GM19438 (cell line): ENCODE measurements around the gene EXTL1.

Experiments
- ATAC-seq: cut with Tn5 transposase; IDR thresholded peaks from one replicate; pipeline ENCODE4 v1.9.1; 2021; ENCODE audit warnings: low read depth; ENCODE audit not compliant: unreplicated experiment

Gene EXTL1

DNA sequence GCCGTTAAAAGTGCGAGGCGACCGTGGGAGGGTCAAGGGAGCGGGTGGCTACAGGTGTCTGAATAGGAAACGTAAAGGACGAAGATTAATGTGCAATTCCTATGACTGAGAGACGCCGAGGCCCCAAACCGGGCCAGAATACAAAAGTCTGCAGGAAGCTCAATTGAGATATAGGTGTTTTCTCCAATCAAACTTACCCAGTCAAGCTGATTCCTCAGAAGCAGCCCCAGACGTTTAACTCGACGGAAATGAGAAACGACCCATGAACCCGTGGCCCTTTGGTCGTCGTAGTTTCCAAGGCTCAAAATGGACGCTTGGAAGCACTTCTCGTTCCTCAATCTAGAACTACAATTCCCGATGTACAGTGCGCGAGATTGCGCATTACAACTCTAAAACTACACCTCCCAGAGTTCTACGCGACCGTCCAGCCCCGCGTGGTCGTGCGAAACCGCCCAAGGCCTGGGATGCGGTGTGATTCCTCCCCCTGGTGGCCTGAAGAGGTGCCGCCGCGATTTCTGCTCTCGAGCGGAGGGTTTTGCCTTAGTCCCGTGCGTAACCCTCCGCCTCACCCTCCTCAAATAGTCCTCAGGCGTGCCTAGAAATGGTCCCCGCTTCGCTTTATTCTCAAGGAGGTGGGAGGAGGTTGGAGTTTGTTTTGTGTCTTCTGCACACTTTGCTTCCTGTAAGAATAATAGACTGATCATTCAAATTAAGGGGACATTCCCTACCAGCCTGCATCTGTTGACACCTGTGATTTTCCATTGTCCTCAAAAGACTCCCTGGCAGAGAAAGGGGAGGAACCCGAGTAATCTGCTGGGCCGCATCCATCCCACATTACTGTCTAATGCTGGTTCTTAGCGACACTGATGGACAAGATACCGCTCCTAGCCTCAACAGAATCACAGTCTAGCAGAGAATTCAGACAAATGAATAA, 23.5 kb upstream of the EXTL1 start, which contains the start of gene PAFAH2:
TSS of gene PAFAH2 (minus strand) at position 236 of the 934 bp plus-strand sequence. CDS start 7,247 bp downstream, outside the sequence.
- ATAC-seq, result peak; percentile 96

DNA sequence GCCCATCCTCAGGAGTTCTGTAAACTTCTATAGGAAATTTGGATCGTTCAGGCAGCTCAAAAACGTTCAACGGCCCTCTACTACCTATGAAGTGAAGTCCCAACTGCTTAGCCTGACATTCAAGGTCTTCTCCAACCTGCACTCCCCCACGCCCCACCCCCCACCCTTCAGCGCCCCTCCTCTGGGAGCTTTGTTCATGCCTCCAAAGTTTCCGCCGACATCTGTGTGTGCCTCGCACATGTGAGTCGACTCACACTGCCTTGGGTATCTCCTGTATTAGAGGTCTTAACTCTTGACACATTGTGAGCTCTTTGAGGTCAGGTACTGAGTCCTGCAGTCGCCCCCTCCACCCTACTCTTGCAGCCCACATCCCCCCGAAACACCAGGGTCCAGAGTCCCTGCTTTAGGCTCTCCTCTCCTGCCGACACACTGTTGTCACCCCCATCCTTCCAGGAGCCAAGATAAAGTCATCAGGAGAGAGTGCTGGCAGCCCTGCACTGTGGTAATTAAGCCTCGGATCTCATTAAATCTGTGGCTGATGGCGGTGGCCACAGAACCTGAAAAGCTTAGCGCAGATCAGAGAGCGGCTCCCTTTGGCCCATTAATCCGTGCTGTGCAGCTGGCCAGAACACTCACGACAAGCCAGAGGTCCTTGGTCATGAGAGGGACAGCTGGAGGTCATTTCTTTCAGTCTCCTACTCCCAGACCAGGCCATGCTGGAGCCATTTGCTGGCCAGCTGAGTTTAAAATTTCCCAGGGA, 22.4 kb upstream of the EXTL1 start:
- no peak for ATAC-seq

DNA sequence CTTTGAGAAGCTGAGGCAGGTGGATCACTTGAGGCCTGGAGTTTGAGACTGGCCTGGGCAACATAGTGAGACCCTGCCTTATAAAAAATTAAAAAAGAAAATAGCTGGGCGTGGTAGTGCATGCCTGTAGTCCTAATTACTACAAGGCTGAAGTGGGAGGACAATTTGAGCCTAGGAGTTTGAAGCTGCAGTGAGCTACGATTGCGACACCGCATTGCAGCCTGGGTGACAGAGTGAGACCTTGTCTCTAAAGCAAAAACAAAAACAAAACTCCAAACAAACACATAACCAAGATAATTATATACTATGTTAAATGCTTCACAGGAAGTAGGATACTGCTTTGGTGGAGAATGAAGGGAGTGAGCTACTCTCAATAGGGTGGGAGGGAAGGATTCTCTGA, 18.3 kb upstream of the EXTL1 start:
- ATAC-seq, result no peak

DNA sequence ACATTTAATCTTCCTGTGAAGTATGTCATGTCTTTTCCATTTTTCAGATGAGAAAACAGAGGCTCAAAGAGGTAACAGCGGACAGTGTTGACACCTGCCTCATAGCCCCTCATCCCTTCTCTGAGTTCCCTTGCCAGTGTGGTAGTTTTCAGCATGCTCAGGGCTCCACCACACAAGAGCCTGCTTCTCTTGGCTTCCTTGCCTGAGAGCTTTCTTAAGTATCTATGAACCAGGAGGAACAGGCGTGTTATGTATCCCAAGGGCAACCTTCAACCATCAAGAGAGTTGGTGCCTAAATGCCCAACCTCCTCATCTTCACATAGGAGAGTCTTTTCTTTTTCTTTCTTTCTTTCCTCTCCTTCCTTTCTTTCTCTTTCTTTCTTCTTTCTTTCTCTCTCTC, 17.8 kb upstream of the EXTL1 start:
- no peak for ATAC-seq

DNA sequence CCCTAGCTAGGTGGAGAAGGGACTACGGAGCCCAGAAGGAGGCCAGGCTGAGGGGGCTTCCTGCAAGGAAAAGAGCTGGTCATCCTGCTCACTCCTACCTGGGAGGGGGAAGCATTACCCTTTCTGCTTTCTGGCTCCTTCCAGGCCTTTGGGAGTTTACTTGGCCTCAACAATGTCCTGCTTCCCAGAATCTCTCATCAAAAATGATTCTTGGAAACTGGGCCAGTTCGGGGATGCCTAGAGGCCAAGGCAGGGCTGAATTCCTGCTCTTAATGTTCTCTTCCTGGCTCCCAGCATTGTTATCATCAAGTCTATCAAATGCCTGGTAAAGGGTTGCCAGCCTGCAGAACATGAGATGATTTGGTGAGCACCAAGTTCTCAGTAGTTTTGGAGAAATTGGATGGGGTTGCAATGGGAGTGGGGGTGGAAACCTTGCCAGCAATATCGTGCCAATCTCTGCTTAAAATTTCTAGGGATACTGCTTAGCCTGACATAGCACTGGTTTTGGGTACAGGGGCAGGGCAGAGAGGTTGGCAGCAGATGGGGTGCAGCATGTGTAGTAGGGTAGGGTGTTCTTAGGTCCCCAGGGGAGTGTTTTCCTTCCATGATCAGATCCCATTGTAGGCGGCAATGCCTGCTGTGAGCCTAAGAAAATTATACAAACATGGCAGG, 16.0 kb upstream of the EXTL1 start:
- ATAC-seq, result no peak

DNA sequence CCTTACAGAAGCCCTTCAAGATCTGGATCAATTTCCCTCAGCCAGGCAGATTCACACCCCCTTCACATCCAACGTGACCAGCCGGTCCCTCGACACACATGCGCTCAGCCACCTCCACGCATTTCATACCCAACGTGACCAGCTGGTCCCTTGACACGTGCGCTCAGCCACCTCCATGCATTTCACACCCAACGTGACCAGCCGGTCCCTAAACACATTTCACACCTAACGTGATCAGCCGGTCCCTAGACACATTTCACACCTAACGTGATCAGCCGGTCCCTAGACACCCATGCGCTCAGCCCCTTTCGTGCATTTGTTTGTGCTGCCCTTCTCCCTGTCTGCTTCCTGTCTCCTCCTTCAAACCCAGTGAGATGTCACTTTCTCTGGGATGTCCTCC, 14.9 kb upstream of the EXTL1 start:
- no peak for ATAC-seq

DNA sequence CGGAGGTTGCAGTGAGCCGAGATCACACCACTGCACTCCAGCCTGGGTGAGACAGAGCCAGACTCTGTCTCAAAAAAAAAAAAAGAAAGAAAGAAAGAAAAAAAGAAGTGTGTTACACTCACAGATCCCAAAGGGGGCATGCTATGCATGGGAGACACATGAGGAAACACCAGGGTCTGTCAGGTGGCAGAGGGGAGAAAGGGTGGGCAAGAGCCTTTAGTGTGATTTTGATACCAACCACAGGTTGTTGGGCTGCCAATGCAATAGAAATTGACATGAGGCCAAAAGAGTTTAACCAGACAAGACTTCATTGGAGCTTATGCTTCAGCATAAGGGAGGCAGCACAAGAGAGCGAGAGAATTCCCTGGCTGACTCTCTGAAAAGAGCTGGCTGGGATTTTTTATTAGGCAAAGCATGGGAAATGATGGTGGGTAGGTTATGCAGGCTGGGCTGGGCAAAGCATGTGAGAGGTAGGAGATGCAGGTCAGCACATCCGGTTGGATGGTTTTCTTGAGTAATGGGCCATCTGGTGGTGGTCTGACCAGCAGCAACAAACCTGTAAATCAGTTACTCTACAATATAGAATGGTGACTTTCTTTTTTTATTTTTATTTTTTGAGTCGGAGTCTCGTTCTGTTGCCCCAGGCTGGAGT, 11.7 kb upstream of the EXTL1 start:
- no peak for ATAC-seq

DNA sequence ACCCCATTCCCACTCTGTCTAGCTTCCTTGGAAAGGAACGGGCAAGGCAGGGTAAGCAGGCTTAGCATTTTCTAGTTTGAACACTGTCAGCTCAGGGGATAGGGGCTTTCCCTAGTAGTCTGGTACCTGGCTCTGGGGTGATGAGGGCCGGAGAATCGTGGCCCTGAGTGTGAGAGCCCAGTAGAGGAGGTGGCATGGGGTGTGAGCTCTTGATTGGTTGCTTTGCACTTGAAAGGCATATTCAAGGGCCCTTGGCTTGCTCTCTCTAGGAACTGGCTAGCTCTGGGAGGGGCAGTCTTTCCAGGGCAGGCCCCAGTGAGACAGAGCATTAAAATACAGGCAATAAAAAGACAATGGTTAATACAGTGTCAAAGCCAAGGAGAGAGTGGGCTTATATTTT, 10.8 kb upstream of the EXTL1 start:
- ATAC-seq, result no peak

DNA sequence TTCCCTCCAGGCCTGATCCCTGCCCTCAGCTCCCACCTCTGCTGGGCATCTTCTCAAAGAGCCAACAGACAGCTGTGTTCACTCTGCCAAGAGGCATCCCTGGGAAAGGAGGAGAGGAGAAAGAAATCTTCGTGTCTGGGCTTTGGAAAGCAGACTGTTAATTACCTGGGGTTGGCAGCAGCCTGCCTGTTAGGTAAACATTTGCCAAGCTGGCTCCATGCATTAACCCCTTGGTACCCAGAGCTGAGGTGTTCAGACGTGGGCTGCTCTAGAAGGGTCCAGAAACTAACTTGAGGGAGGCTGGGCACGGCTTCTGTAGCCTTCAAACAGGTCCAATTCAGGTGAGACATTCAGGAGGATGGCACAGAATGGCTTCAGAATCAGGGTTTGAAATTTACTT, 8.7 kb upstream of the EXTL1 start:
- no peak for ATAC-seq

DNA sequence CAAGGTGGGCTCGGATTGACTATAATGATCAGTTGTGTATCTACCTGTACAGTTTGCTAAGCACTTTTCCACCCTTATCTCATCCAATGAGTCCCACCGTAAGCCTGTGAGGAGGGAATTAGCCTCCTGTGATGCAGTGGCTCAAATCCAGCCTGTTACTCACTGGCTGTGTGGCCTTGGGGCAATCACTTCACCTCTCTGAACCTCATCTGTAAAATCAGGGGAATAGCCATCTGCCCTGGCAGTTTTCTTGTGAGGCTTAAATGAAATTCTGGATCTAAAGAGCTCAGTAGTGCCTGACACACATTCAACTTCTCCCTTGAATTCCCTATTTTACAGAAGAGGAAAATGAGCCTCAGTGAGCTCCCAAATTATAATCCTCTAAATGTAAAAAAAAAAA, 7.4 kb upstream of the EXTL1 start:
- no peak for ATAC-seq

DNA sequence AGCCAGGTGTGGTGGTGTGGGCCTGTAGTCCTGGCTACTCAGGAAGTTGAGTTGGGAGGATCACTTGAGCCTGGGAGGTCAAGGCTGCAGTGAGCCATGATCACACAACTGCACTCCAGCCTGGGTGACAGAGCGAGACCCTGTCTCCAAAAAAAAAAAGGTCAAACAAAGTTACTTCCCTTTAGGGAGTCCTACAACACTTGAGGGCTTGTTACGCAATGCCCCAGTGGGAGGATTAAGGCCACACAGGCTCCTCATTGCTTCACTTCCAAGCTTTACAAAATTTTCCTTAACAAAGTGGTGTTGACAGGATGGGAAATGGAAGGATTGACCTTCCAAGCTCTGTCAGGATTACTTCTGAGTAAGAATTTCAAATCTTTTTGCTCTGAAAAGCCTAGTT, 6.2 kb upstream of the EXTL1 start:
- no peak for ATAC-seq

DNA sequence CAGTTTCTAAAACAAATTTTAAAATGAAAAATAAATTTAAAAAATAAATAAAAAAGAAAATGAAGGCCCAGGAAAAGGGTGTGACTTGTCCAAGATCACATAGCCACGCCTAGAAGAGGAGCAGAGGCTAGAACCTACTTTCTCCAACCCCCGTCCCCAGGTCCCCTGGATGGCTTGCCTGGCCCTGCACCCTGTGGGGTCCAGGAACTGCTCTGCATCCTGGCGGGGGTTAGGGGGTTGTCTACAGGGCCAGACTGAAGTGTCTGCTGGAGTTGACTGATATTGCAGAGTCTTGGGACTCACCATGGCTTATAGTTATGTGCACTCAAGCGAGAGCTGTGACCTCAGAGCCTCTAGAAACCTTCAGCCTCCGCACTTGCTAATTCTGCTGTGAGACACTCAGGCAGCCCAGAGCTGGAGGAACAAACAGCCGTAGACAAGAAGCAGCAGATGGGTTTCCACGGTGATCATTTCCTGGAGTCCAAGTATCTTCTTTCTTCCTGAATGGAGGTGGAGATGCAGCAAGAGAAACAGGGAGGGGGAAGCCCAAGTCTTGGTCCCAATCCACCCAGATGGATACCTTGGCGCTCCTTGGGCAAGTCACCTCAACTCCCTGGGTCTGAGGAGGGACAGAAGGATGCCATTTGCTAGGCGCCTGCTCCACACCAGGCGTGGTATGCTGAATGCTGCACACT, 5.2 kb upstream of the EXTL1 start:
- no peak for ATAC-seq

DNA sequence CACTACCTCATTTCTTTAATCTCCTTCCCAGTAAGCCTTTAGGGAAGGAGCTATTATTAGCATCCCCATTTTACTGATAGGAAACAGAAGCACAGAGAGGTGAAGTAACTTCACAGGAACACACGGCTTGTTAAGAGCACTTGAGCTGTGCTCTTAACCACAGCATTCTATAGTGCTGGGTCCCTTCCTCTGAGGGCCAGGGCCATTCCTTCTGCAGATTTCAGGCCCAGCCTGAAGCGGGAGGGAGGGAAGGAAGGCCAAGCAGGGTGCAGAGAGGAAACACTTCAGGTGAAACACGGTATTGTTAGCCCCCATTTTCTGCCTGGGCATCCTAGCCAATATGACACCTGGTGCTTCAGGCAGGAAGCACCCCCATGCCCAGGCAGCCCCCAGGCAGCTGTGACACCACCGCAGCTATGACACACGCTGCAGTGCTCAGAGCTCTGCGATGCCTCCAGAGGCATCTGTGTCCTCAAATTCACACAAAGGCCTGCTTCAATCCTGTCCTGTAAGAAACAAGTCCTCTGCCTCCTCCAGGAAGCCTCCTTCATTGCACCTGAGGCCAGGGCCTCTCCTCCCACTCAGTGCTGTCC, 4.5 kb upstream of the EXTL1 start:
- ATAC-seq, result no peak

DNA sequence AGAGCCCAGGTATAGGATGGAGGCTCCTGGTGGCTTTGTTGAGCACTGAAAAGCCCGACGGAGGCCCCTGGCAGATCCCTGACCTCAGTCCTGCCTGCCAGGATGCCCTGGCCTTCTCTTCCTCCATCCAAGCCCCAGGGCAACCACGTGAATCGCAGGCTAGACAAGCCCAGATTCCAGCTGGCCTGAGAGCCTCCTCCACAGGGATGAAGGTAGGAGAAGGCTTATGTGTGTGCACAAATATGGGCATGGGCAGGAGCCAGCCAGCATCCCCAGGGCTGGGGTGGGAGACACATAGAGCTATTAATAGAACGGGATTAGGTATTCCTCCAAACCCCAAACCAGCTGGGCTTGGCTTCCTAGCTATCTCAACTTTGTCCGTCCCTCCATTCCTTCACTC, 4.0 kb upstream of the EXTL1 start:
- no peak for ATAC-seq

DNA sequence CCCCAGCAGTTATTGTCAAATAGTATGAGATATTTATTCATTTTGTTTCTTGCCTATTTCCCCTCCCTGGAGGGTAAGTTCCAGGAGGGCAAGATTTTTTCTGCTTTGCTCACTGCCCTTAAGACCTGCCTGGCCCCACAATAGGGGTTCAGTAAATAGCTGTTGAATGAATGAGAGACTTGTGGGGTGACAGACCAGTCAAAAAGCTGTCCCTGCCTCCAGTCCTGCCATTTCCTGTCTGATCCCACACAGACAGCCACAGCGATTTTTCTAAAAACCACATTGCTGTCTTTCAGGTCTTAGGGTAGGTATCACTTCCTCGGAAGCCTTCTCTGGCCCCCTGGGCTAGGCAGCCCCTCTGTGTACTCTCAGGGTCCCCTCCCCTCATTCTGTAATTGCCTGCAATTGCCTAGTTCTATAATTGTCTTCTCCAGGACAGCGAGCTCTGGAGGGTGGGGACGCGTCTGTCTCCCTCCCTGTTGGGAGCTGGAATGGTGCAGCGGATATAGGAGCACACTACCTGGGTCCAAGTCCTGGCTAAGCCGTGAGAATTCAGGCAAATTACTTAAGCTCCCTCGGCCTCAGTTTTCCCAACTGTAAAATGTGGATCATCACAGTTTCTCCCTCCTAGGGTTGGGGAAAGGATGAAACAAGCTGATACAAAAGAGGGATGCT, 1.8 kb upstream of the EXTL1 start:
- no peak for ATAC-seq

DNA sequence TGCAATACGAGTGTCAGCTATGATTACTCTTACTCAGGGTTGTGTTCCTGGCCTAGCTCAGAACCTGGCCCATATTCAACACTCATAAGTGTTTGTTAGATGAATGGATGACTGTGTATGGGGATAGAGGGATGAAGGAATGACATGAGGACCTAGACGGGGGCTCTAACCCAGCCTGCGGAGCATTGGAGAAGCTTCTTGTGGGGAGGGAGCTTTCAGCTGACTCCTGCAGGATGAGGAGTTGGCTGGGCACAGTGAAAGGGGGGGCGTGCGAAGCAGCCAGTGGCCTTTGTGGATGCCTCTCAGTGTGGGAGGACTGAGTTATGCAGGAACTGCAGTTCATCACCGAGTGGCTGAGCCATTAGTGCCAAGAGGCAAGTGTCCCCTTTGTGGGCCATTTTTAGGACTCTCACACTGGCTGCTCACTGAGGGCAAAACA, 1.2 kb upstream of the EXTL1 start:
- no peak for ATAC-seq

DNA sequence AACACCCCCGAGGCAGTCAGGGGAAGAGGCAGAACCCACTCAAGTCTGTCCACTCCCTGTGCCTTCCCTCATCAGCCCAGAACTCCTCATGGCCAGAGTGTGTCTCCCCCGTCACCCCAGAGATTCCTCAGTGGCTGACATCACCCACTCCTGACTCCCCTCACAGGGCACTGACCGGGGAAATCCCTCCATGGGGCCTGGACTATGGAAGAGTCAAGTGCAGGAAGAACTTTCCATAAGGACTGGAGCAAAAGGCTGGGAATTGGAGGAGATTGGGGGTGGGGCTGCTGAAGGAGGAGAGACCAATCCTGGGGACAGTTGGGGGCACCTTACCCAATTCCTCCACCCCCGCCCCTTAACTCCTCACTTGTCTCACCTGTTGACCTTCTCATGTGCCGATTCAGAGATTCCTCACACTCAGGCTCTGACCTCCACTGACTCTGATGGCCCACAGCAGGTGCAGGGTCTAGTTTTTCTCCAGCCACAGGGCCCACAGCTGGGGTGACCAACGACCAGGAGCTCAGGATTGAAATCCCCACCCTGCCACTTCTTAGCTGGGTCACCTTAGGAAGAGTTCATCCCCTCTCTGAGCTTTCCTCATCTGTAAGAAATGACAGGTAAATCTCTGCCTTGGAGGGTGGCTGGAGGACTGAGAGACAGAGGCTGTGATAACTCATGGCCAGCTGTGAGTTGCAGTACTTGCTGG, 481 bp upstream of the EXTL1 start:
- no peak for ATAC-seq

DNA sequence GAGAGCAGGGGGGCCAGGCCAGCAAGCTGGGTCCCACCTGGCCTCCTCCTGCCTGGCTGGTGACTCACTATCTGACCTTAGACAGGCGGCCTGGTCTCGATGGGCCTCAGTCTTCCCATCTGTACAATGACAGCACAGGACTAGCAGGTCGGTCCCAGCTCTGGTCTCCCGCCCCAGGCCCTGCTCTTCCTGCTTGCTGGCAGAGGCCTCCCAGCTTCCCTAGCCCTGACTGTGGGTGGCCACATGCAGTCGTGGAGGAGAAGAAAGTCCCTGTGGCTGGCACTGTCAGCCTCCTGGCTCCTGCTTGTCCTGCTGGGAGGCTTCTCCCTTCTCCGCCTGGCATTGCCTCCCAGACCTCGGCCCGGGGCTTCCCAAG, 817 bp downstream of the EXTL1 start:
- no peak for ATAC-seq

DNA sequence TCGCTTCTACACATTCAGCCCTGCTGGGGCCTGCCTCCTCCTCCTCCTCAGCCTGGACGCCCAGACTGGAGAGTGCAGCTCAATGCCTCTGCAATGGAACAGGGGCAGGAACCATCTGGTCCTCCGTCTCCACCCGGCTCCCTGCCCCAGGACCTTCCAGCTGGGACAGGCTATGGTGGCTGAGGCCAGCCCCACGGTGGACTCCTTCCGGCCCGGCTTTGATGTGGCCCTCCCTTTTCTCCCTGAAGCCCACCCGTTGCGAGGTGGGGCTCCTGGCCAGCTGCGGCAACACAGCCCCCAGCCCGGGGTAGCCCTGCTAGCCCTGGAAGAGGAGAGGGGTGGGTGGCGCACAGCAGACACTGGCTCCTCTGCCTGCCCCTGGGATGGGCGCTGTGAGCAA, 1.4 kb downstream of the EXTL1 start:
- ATAC-seq, result no peak
